Effector memory CD4-positive, alpha-beta T cell (primary cell): ENCODE results near the gene LRRC37A.
A peak's percentile ranks its signal among the peaks of the same experiment; 100 is the strongest.
"Not testable (repeated sequence)": the region's sequence is repeated elsewhere in the genome, so short reads cannot be mapped to it uniquely, and the experiment has no call there.

Experiments used
- DNase-seq, 3 donors: peaks; one replicate each; pipeline ENCODE4 v3.0.0-alpha.2; 2020
- H3K27ac ChIP-seq: 2 replicates; pipeline ENCODE4 v1.7.0; 2013; ENCODE audit warnings: mild to moderate bottlenecking, low read length, moderate library complexity; ENCODE audit not compliant: insufficient read depth, poor library complexity, severe bottlenecking
- H3K27me3 ChIP-seq: replicated peaks from 2 replicates; pipeline ENCODE4 v1.7.0; 2013; ENCODE audit warnings: mild to moderate bottlenecking, low read length; ENCODE audit not compliant: insufficient read depth, control insufficient read depth, poor library complexity, severe bottlenecking
- H3K36me3 ChIP-seq: 2 replicates; pipeline ENCODE4 v1.7.0; 2013; ENCODE audit warnings: mild to moderate bottlenecking, low read length, moderate library complexity; ENCODE audit not compliant: control insufficient read depth, insufficient read depth
- H3K4me1 ChIP-seq: 2 replicates; pipeline ENCODE4 v1.7.0; 2013; ENCODE audit warnings: low read length, mild to moderate bottlenecking; ENCODE audit not compliant: control insufficient read depth, insufficient read depth, poor library complexity, severe bottlenecking
- H3K4me3 ChIP-seq: 2 replicates; pipeline ENCODE4 v1.7.0; 2013; ENCODE audit warnings: low read length, low read depth, mild to moderate bottlenecking; ENCODE audit not compliant: insufficient read depth, poor library complexity, severe bottlenecking
- H3K9me3 ChIP-seq: 2 replicates; pipeline ENCODE4 v1.7.0; 2013; ENCODE audit warnings: mild to moderate bottlenecking, low read length, moderate library complexity; ENCODE audit not compliant: control insufficient read depth

Gene LRRC37A

GRCh38 chr17:46361755-46362154 lies 66.8 kb downstream of the LRRC37A start, which contains the start of gene ARL17B:
Gene ARL17B (minus strand): TSS chr17:46361766. CDS start chr17:46358397, 3,369 bp downstream.
- peak; percentile 72 to 85 (median 85) for DNase-seq
- not testable (repeated sequence) for H3K4me1 ChIP-seq, H3K27me3 ChIP-seq, H3K9me3 ChIP-seq, H3K36me3 ChIP-seq, H3K4me3 ChIP-seq, H3K27ac ChIP-seq

- not testable (repeated sequence) for H3K36me3 ChIP-seq, H3K27ac ChIP-seq, H3K9me3 ChIP-seq, H3K4me3 ChIP-seq, H3K4me1 ChIP-seq, H3K27me3 ChIP-seq, DNase-seq
Measured at GRCh38 chr17:46367520-46367919, 72.6 kb downstream of the LRRC37A start.

GRCh38 chr17:46372236-46373229 lies 77.6 kb downstream of the LRRC37A start:
- H3K9me3 ChIP-seq, DNase-seq, H3K36me3 ChIP-seq, H3K4me3 ChIP-seq, H3K4me1 ChIP-seq, H3K27me3 ChIP-seq, H3K27ac ChIP-seq: not testable (repeated sequence)

- not testable (repeated sequence) for H3K4me3 ChIP-seq, DNase-seq, H3K27me3 ChIP-seq, H3K36me3 ChIP-seq, H3K27ac ChIP-seq, H3K9me3 ChIP-seq, H3K4me1 ChIP-seq
Measured at GRCh38 chr17:46373418-46373817, 78.5 kb downstream of the LRRC37A start.

- H3K9me3 ChIP-seq, H3K4me1 ChIP-seq, H3K27me3 ChIP-seq, H3K4me3 ChIP-seq, H3K27ac ChIP-seq, DNase-seq, H3K36me3 ChIP-seq: not testable (repeated sequence)
Measured at GRCh38 chr17:46383118-46383517, 88.2 kb downstream of the LRRC37A start.

GRCh38 chr17:46385491-46385890 lies 90.6 kb downstream of the LRRC37A start:
- H3K27ac ChIP-seq, H3K27me3 ChIP-seq, H3K36me3 ChIP-seq, H3K4me3 ChIP-seq, H3K4me1 ChIP-seq, H3K9me3 ChIP-seq, DNase-seq: not testable (repeated sequence)
